Measurements from ENCODE around the gene RUNX3. TPM values are rescaled to one million over a fixed set of nuclear protein-coding genes. Genes with fewer than 3 reads are reported as not detected.

The RUNX3 gene
- total RNA-seq, 1 donor from 2014 or later = 5.3 TPM

GRCh38 chr1:24946861-24947658, 17.0 kb upstream of the RUNX3 start:
- no peak for DNase-seq (ENCODE audit: low spot score)

GRCh38 chr1:24945354-24946326, 15.6 kb upstream of the RUNX3 start:
- no peak for DNase-seq (ENCODE audit: low spot score)

DNA sequence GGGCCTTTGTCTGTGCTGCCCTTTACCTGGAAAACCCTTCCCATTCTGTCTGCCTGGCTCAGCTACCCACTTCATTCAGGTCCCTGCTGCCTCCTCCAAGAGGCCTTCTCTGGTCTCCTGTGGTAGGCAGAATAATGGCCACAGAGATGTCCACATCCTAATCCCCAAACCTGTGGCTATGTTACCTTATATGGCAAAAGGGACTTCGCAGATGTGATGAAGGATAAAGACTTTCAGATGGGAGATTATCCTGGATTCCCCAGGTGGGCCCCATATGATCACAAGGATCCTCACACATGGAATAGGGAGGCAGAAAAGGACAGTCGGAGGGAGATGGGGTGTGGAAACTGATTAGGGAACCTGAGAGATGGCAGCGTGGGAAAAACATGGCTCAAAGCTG, 14.2 kb upstream of the RUNX3 start:
- DNase-seq (ENCODE audit: low spot score) = no peak

DNA sequence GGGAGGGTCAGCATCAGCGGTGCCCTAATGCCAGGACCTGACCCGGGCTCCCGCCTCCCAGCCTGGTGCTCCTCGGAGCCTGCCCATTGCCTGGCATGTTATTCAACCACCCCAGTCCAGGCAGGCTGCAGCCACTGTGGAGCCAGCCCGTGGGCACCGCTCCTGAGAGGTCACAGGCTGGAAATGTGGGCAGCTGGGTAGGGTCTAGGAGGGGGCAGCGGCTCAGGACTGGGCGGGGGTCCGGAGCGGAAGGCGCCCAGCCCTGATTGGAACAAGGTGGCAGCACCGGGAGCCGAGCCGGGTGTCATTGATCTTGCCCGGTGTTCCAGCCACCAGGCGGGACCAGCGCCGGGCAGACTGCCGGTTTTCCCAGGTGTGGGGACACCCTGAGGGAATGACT, 12.7 kb upstream of the RUNX3 start:
- DNase-seq (ENCODE audit: low spot score) = no peak

- DNase-seq (ENCODE audit: low spot score) = no peak
Observed at GRCh38 chr1:24941564-24941963, 11.5 kb upstream of the RUNX3 start.

GRCh38 chr1:24940231-24940630, 10.2 kb upstream of the RUNX3 start:
- DNase-seq (ENCODE audit: low spot score) = no peak

GRCh38 chr1:24939675-24940193, 9.7 kb upstream of the RUNX3 start:
- DNase-seq (ENCODE audit: low spot score) = no peak

DNA sequence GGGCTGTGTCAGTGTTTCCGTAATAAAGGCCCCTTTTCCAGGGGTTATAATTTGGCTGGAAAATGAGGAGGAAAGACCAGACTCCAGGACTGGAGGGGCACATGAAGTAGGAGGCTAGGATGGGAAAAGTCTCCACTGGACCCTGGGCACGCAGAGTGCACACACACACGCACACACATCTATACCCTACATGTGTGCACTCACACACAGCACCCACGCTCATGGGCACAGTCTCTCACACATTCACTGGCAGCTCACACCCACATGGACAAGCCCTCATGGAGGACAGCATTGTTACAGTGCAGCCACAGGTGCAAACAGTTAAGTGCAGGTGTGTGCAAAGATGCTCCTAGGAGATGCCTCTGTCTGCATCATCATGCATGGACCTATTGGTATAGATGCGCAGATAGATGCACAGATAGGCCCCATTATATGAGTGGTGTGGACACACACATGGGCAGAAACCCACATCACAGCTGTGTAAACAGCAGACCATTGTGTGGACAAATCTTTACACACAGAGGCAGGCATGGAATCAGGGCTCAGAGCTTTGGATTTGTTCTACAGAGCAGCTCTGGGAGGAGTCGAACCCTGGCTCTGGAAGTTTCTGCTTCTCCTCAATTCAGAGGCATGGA, 9.1 kb upstream of the RUNX3 start:
- DNase-seq (ENCODE audit: low spot score) = no peak

- no peak for DNase-seq (ENCODE audit: low spot score)
Observed at GRCh38 chr1:24938276-24938675, 8.2 kb upstream of the RUNX3 start.

DNA sequence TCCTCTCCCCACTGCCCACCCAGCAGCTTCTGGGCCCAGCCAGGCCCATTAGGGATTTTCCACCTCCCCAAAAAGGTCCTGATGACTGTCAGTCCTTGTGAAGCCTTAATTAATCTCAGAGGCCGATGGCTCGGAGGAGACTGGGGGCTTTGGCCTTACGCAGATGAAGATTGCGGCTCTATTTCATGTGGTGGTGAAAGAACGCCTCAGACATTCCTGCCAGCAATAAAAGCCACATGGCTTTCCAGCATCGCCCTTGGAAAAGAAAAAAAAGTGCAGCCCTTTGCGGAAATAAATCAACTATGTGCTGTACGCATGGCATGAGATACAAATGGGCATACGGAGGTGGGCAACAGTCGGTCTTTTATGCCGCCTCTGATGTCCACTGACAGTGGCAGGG, 6.6 kb upstream of the RUNX3 start:
- DNase-seq (ENCODE audit: low spot score) = no peak

GRCh38 chr1:24935615-24936484, 5.8 kb upstream of the RUNX3 start:
- no peak for DNase-seq (ENCODE audit: low spot score)

GRCh38 chr1:24935196-24935526, 5.1 kb upstream of the RUNX3 start:
- no peak for DNase-seq (ENCODE audit: low spot score)

DNA sequence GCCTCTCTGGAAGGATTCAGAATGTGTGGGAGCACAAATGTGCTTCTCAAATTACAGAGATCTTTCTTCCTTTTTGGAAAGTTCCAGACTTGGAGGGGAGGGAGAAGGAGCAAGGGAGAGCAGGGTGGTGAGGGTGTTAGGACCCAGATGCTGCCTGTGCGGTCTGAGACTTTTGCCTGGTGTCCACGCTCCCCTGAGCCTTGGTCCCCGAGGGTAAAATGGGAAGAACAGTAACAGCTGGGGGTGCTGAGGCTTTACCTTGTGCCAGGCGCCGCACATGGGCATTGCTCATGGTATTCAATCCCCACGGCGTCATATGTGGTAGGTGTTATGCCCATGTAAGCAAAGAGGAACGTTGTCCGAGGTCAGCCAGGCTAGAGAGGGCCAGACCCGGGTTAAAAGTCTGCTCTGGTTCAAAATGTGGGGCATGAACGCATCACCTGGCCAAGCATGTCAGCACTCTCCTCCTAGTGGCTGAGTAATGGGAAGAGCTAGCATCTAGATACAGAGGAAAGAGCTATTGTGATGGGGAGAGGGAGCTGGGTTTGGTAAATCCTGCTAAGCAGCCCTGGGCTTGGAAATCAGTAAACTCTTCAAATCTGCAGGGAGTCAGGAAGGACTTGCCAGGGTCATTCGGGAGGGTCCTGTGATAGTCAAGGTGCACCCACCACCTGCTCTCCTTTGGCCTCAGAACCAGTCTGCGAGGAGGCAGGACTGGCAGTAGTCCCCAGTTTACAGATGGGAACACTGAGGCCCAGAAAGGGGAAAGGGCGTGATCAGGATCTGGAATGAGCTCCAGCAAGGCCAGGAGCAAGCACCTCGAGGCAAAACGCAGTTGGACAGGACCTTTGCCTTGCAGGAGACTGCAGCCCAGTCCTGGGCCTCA, 4.5 kb upstream of the RUNX3 start:
- DNase-seq (ENCODE audit: low spot score) = no peak

GRCh38 chr1:24933468-24933867, 3.4 kb upstream of the RUNX3 start:
- no peak for DNase-seq (ENCODE audit: low spot score)

- DNase-seq (ENCODE audit: low spot score) = no peak
Observed at GRCh38 chr1:24932725-24933294, 2.7 kb upstream of the RUNX3 start.

- no peak for DNase-seq (ENCODE audit: low spot score)
Observed at GRCh38 chr1:24932284-24932683, 2.2 kb upstream of the RUNX3 start.

DNA sequence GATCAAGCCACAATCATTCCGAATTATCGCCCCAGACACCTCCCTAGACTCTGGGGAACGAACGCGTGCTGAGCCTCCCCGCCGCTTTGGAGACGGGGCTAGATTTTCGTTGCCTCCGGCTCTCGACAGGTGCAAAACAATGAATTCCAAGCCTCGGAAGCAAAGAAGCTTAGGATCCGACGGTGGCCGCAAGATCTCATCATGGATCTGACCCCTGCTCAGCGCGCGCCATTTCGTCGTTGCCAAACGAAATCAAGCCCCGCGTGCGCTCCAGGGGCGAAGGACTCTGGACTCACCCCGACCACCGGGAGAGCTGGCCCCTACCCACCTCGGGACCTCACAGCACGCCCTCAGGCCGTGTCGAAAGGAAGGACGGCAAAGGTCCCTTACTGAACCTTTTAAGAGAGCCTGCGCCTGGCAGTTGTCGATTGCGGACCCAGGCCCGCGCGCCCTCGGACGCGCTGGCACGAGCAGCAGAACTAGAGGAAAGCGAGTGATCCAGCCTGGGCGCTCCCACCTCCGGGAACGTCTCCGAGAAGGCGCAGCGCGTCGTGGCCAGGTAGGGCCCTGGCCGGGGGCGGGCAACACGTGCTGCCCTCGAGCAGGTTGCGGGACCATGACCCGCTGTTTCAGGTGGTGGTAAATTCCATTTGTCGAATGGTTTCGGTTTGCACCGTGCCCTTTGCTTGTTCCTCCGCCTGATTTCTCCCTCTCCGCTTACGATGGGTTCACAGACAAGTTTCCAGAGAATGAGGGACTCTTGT, 1.6 kb upstream of the RUNX3 start:
- no peak for DNase-seq (ENCODE audit: low spot score)

GRCh38 chr1:24931146-24931467, 1.0 kb upstream of the RUNX3 start:
- DNase-seq (ENCODE audit: low spot score) = no peak
